HG03280 (cell line): ENCODE data around the gene SCYGR8.

Experiments used
- ATAC-seq: cut with Tn5 transposase; IDR thresholded peaks from one replicate; pipeline ENCODE4 v1.9.1; 2021; ENCODE audit warnings: mild to moderate bottlenecking, moderate library complexity; ENCODE audit not compliant: unreplicated experiment

Gene SCYGR8

DNA sequence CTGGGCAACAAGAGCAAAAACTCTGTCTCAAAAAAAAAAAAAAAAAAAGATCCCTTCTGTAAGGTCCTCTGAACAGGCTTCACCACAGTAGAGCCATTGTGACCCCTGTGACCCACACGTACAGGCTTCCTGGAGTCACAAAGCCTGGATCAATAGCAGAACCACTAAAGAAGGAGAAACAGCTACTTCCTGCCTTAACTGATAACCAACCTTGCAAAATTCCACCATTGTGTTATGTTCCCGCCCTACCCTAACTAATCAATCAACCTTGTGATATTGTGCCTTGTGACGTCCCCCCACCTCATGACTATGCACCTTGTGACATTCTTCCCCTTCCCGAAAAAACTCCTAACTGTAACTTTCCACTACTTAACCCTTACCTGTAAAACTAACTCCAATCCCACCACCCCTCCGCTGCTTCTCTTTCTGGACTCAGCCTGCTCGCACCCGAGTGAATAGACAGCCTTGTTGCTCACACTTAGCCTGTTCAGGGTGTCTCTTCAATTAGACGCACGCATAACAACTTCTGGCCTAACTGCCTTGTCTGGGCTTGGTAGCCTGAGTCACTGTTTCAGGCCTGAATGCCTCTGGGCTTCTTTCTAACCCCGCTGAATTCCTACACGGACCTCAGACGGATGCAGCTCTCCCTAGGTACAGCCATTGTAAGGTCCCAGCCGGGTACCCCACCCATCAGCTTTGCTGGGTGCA, 13.9 kb downstream of the SCYGR8 start:
- no peak for ATAC-seq

DNA sequence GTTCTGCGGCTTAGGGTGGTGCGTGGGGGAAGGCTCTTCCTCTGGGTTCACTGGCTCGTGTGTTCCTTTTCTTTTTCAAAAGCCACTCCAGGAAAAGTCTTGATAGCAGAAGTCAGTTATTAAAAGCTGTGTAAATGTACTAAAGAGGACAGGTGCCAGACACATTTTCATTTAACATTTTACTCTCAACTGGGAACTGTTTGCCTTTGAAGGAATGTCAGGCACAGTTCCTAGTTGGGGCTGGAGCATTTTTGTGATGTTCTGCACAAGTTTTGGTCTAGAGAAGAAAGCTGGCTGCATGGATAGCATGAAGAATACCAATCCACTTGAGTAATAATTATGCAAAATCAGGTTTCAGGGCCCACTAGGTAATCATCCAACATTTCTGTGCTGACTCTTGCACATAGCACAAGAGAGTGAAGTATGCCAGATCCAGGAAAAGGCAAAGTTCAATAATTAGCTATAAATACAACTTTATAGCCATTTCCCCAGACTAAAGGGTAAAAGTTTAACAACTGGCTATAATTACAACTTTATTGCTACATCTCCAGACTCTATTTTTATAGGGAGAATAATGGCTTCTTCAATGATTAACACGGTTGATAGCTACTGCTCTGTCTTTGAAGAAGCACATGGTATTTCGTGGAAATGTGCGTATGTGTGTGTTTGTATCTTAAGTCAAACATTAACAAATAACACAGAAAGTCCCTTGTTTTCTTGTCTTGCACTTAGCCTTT, 16.2 kb downstream of the SCYGR8 start:
- no peak for ATAC-seq

DNA sequence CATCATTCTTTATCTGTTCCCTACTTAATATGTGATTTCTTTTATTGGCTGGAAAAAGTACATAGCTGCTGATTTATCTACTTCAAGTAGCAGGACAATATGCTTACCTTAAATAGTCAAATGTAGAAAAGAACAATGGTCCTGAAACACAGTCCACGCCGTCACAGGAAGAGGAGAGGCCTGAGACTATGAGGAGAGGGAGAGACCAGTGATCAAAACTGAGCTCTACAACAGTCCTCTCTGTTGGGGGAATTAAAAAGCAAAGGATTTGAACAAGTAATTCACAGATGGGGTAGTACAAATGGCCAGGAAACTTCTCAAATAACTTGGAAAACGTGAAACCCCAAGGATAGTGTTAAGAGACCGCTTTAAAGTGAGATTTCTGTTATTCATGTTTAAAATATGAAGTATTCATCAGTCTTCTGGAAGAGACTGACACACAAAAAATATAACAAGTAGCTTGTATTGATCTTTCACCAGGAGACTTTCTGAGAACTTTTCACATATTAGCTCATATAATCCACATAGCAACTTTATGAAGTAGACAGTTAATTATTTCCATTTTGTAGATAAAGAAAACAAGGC, 20.2 kb downstream of the SCYGR8 start:
- no peak for ATAC-seq

DNA sequence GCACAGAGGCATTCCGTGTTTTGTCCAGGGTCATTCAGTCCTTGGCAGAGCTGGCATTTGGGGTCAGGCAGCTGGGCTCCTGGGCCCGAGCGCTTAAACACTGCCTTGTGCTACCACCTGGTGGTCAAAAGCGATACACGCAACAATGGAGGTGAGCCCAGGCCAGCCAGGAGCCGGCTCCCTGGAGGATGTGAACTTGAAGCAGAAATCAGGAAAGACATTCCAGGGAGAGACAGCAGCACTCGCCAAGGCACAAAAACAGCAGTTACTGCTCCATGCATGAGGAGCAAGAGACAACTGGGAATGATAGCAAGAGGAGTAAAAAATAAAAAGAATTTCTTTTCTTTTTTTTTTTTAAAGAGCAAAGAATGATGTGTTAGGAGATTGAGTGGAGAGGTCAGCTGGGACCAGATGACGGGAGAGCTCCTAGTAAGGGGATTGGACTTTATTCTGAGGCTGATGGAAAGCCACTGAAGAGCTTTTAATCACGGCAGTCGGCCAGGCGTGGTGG, 20.7 kb downstream of the SCYGR8 start:
- peak; percentile 97 for ATAC-seq

DNA sequence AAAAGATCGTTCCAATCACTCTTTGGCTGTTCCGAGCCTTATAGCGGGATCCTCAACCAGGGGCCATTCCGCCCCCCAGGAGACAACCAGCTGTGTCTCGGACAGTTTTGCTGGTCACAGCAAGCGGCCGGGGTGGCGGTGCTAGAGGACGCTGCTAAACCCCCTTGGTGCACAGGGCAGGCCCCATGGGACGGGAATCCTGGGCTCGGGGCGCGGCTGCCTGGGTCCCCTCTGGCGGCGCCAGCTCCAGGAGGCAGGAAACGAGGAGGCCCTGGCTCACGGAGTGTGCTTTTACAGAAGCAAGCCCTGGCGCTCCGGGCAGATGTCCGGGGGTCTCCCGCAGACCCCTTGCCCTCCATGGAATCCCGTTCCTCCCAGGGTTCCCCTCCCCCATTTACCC, 22.1 kb downstream of the SCYGR8 start:
- no peak for ATAC-seq

DNA sequence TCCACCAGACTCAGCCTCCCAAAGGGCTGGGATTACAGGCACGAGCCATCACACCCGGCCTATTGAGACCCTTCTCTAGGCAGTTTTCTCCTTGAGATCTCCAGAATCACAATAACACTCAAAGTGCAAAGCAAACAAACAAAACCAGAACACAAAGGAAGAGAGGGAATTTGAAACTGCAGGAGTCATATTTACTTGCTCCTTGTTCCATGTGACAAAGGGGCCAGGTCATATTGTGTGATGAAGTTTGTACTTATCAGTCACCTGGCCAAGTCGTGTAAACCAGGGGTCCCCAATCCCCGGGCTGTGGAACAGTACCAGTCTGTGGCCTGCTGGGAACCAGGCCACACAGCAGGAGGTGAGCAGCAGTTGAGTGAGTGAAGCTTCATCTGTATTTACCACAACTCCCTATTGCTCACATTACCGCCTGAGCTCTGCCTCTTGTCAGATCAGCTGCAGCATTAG, 26.5 kb downstream of the SCYGR8 start:
- no peak for ATAC-seq

DNA sequence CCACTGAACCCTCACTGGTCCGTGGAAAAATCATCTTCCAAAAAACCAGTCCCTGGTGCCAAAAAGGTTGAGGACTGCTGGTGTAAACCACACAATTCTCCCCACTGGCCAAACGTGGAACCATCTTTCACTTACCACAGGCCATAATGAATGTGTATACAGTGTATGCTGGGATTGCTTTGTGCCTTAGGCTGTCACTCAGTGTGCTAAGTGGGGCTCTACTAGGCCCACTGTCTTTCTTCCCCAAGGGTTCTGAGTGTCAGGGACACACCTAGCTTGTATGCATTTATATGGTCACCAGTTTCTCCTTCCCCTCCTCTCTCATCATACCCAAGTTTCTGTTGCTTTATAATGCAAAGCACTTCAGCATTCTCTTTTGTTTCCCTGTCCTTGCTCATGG, 27.2 kb downstream of the SCYGR8 start:
- no peak for ATAC-seq

DNA sequence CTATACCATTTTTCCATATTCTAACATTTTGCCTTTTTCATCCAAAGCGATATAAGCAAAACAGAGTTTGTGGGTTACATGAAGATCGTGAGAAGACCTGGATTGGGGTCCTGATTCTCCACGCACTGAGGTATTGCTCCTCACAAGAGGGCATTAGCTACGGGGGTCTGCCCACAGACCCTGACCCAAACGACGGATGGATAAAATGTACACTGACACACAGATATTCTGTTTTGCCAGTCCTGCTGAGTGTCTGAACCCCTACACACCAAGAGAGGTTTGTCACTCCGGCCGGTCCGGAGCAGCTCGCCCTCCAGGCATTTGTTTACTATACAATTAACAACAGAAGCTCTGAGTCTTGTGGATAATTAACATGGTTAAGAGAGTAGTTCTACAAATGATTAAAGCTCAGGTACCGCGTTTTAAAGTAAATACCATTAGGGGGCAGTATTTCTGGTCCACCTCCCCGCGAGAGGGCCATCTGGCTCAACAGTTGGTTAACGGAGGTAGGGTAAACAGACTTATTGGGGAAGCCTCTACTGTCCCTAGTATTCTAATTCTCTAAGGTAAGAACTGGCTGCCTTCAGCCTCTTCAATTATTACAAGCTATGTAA, 28.4 kb downstream of the SCYGR8 start:
- ATAC-seq: no peak

DNA sequence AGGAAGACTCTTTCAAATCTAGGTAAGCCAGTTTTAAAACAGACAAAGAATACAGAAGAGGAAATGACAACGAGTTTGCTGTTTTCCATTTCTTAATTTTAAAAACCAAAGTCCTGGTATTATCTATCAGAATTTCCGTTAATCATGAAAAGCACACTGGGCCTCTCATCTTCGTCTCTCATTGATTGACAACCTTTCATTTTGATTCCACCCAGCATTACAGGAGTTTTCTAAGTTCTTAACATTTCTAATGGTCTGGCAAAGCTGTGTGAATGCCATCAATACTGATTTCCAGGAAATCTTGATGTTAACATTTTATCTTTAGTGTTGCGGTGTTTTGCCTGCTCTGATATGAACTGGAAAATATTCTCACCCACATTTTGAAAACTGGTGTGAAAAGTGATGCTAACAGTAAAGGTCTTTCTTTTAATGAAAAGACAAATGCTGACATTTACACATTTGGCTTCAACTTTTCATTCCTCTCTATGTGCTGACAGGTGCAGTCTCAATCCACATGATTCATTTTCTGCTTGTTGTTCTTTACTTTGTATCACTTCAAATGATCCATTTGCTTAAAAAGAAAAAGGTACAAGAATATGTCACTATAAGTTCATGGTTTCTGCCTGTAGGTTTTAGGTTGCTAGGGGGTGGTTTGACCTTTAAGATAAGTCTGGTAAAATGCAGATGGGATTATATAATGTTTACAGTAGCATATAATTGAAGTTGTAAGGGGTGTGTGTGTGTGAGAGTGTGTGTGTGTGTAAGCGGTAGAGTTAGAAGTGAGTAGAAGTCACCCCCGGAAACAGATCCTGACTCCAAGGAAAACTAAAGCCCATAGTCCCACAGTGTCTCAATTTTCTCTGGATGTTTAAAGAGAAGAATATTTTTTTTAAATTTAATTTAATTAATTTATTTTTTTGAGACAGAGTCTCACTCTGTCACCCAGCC, 29.5 kb downstream of the SCYGR8 start:
- ATAC-seq: no peak

DNA sequence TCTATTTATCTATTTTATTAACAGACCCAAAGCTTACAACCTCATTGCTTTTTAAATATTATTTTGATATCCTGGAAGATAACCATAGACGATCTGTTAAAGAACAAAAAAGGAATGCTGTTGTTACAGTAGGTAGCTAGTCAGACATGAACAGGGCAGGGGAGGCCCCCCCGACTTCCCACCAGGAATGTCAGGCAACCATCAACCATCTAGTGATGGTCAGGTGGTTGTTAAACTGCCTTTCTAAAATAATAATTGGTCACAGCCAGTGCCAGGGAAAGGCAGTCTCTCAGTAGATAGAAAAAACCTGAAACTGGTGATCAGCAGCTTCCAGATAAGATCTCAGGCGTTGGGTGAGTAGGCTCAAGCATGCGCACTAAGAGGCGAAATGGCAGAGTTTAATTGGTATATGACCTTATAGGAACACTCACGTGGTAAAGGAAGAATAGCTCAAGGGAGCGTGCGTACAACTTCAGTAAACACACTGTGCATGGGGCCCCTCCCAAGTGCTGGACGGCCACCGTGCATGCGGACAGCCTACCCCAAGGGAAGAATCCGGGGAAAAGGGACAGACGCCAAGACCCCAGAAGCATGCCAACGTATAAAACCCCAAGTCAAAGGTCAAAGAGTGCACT, 35.4 kb downstream of the SCYGR8 start:
- ATAC-seq: no peak

DNA sequence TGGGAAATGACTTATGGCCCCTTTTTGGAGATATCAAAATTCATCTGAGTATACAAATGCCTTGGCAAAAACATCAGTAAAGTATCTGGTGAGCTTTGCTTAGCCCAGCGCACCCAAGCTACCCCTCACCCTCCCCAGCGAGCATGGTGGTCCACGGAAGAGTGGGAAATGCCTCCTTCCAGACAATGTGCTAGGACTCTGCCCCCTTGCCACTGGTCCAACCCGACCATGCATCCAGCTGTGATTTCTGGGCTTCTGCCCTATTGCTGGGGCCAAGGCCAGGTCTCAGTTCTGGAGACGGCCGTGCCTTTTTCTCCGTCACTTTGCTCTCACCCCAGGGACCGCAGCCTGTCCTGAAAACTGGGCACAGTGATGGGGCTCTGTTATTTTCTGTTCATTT, 36.1 kb downstream of the SCYGR8 start:
- ATAC-seq: no peak

DNA sequence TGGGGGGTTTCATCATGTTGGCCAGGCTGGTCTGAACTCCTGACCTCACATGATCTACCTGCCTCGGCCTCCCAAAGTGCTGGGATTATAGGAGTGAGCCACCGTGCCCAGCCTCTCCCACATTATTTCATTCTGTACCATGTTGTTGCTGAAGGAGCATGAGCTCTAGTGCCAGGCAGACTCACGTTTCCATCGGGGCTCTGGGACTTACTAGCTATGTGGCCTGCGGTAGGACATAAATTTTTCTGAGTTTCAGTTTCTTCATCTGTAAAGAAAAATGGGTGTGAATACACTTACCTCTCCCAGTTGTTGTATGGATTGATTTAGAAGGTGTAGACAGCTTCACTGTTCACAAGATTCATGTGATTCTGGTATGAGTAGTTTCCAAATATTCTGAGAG, 37.1 kb downstream of the SCYGR8 start:
- peak; percentile 44 for ATAC-seq

DNA sequence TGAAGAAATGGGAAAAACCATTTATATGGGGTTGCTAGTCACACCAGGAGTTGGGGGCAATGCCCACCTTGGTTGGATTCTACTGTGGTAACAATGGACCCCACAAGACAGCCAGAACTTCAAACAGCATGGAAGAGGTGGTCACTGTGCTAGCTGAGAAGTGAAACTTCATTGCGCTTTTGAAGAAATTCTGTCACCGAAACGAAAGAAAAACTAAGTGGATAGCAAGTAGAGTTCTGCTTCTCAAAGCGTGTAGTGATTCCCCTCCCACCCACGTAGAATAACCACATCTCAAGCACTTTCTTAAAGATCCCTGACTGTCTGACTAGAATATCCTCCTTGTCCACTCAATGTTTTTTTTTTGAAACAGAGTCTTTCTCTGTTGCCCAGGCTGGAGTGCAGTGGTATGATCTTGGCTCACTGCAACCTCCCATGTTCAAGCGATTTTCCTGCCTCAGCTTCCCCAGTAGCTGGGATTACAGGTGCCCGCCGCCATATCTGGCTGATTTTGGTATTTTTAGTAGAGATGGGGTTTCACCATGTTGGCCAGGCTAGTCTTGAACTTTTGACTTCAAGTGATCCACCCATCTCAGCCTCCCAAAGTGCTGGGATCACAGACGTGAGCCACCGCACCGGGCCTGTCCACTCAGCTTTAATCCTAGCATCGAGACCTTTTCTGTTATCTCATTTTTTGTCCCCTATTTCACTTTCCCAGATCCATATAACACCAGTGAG, 37.9 kb downstream of the SCYGR8 start:
- peak; percentile 96 for ATAC-seq

DNA sequence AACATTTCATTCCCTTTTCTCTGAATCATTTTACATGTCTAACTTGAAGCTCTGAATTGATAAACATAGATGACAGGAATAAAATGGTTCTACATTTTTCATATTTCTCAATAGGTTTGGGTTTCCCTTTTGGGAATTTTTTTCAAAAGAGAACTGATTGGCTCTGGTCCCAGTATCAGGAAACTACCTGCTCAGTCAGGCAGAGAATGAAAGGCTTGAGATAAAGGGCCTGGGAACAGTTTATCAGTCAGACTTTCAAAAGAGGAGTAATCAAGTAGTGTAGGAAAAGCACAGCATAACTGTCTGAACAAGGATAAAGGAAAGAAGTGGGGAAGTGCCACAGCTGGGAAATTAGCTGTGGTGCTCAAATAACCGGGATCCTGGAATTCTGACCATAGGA, 39.6 kb downstream of the SCYGR8 start:
- no peak for ATAC-seq

DNA sequence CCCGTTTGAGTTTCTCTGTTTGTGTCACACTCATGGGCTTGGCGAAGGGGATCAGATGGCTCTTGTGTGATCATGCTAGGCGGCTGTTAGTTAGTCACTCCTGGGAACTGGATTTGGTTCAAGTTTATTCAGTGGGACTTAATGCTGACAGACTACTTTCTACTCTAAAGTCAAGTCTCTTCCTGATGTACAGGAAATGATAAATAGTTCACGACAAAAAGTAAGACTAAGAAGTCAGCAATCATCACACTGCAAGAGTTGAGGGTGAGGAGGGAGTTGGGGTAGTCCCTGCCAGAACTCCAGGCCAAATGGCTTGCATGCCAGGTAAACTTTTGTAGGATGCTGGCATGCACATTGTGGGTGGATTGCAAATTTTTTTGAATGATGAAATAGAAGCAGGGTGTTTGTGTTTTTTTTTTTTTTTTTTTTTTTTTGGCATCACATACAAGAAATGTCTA, 42.9 kb downstream of the SCYGR8 start:
- ATAC-seq: no peak

DNA sequence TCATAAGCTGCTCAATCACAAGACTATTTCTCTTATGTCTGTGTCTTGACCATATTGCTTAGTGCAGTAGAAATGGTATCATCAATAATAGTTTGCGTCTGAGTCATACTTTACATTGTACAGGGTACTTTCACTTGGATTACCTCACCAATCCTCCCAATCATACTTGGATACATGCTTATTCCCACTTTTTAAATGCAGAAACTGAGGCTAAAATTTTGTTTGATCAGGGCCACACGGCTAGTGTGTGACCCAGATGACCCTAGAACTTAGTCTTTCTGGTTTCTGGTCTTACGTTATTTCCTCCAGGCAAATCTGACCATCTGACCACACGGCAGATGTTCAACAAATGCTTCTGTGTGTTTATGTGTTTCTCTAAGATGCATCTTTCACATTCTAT, 44.1 kb downstream of the SCYGR8 start:
- ATAC-seq: peak; percentile 92

DNA sequence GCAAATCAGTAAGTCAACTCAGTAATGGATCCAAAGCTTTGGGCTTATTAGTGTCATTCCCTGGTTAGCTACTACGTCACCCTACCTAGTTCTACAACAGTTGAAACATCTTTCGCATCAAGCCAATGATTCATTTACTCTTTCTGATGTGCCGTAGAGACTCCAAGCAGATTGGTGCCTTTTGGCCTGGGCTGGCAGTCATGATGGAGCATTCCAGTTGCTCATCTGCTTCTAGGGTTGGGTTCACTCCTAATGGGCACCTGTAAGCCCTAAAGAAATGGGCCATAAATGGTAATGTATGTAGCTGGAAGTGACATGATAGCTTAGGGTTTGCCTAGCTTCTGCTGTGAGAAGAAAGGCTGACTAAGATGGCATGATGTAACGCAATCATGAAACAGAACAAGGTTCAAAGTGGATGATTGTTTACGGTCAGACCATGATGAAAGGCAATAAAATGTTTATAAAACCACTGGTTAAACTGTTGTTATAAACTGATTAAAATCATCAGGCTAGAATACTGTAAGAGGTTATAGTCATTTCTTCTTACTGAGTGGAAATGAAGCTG, 47.5 kb downstream of the SCYGR8 start:
- no peak for ATAC-seq
